Muscle layer of duodenum (tissue), 2 donors: ENCODE data around the gene FHL2.

Experiments used
- H3K27ac ChIP-seq: one replicate; pipeline ENCODE4 v1.7.0; 2013; ENCODE audit warnings: mild to moderate bottlenecking, low read length
- H3K27me3 ChIP-seq: one replicate; pipeline ENCODE4 v1.7.0; 2013; ENCODE audit warnings: low read depth, mild to moderate bottlenecking, control low read depth, low read length
- H3K36me3 ChIP-seq, 2 donors: one replicate each; pipeline ENCODE4 v1.7.0; 2013; ENCODE audit warnings: low read length in 2 of 2, control low read depth in 1 of 2, mild to moderate bottlenecking in 1 of 2; ENCODE audit not compliant: insufficient read depth in 2 of 2, control insufficient read depth in 1 of 2
- H3K4me1 ChIP-seq, 2 donors: one replicate each; pipeline ENCODE4 v1.7.0; 2013; ENCODE audit warnings: low read length in 2 of 2, mild to moderate bottlenecking in 2 of 2, control low read depth in 1 of 2, moderate library complexity in 1 of 2; ENCODE audit not compliant: insufficient read depth in 2 of 2, control insufficient read depth in 1 of 2
- H3K4me3 ChIP-seq, 2 donors: one replicate each; pipeline ENCODE4 v1.7.0; 2013; ENCODE audit warnings: low read length in 2 of 2, low read depth in 1 of 2, mild to moderate bottlenecking in 1 of 2
- H3K9me3 ChIP-seq, 2 donors: one replicate each; pipeline ENCODE4 v1.7.0; 2013; ENCODE audit warnings: low read length in 2 of 2, control low read depth in 1 of 2, mild to moderate bottlenecking in 1 of 2; ENCODE audit not compliant: control insufficient read depth in 1 of 2
- donor health status: healthy.

FHL2 gene

DNA sequence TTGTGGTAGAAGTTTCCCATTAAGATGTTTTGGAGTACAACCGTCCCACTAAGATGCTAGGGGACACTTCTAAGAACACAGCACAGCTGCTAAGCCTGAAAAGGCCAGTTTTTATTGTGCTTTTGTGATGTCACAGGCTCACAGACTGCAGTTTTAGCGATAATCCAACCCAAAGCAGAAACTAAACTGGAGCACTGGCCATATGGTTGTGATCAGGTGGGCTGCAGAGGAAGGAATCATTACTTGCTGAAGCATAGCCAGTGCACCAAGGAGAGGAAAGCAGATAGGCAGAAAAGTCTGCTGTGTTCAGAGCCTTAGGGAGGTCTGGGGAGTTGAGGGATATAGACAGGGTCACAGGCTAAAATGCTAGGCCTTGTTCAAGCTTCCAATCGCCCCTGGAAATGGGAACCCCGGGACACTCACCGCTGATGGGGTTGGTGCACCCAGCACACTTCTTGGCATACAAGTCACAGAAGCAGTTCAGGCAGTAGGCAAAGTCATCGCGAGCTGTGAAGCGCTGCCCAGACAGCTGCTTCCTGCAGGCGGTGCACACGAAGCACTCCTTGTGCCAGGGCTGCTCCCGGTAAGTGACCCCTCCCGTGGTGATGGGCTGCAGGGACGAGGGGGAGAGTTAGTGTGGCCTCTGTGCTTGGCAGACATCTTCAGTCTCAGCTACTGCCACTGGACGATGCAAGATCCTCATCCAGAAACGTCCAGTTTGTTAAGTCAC is 35.8 kb downstream of the FHL2 start:
- Histone ChIP-seq H3K27me3 (no peaks in the 10 kb centered on the region), H3K4me1 (peaks cover 0 to 3% of the 10 kb centered on the region in 2 donors), H3K4me3 (no peak overlapping the region), H3K27ac (no peak overlapping the region), H3K36me3 (peaks cover 53 to 62% of the 10 kb centered on the region in 2 donors), H3K9me3 (no peaks in the 10 kb centered on the region)

GRCh38 chr2:105361102-105361889 is 37.6 kb downstream of the FHL2 start:
- no peaks in the 10 kb centered on the region for H3K27me3 ChIP-seq
- peaks cover 0 to 3% of the 10 kb centered on the region in 2 donors for H3K4me1 ChIP-seq
- no peak overlapping the region for H3K4me3 ChIP-seq
- H3K9me3 ChIP-seq = peaks cover 0 to 7% of the 10 kb centered on the region in 2 donors
- no peak overlapping the region for H3K27ac ChIP-seq
- H3K36me3 ChIP-seq = peaks cover 61 to 62% of the 10 kb centered on the region in 2 donors

- no peak overlapping the region for H3K27ac ChIP-seq
- peaks cover 0 to 3% of the 10 kb centered on the region in 2 donors for H3K4me1 ChIP-seq
- H3K4me3 ChIP-seq = no peak overlapping the region
- peaks cover 0 to 7% of the 10 kb centered on the region in 2 donors for H3K9me3 ChIP-seq
- peaks cover 58 to 73% of the 10 kb centered on the region in 2 donors for H3K36me3 ChIP-seq
- no peaks in the 10 kb centered on the region for H3K27me3 ChIP-seq
Measured at GRCh38 chr2:105358593-105358992, 40.3 kb downstream of the FHL2 start.

GRCh38 chr2:105357122-105357521 is 41.7 kb downstream of the FHL2 start:
- Histone ChIP-seq H3K36me3 (peaks cover 47 to 65% of the 10 kb centered on the region in 2 donors), H3K27ac (no peak overlapping the region), H3K9me3 (peaks cover 0 to 7% of the 10 kb centered on the region in 2 donors), H3K4me3 (no peak overlapping the region), H3K27me3 (no peaks in the 10 kb centered on the region), H3K4me1 (peaks cover 0 to 3% of the 10 kb centered on the region in 2 donors)

DNA sequence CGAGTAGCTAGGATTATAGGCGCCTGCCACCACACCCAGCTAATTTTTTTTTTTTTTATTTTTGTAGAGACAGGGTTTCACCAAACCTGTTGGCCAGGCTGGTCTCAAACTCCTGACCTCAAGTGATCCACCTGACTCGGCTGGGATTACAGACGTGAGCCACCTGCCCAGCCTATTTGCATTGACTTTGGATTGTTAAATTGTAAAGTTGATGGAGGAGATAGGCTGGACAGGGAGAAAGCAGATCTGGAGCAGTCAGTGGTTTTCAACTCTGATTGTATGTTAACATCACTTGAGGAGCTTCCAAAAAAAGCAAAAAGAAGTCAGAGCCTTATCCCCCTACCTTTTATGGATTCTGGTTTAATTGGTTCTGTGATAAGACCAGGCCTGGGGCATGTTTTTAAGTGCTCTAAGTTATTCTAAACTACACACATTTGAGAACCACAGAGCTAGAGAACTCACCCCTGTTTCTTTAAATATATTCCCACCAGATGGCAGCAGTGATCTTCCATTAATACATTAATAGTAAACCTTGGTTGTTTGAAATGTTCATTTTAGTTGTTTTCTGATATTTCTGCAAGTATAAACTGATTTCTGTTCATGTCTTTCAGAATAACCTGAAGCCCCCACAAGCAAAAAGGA is 54.0 kb downstream of the FHL2 start:
- H3K27ac ChIP-seq = no peak overlapping the region
- H3K4me3 ChIP-seq = no peak overlapping the region
- H3K27me3 ChIP-seq = no peaks in the 10 kb centered on the region
- peaks cover 58 to 79% of the 10 kb centered on the region in 2 donors for H3K36me3 ChIP-seq
- no peaks in the 10 kb centered on the region for H3K9me3 ChIP-seq
- no peaks in the 10 kb centered on the region for H3K4me1 ChIP-seq

DNA sequence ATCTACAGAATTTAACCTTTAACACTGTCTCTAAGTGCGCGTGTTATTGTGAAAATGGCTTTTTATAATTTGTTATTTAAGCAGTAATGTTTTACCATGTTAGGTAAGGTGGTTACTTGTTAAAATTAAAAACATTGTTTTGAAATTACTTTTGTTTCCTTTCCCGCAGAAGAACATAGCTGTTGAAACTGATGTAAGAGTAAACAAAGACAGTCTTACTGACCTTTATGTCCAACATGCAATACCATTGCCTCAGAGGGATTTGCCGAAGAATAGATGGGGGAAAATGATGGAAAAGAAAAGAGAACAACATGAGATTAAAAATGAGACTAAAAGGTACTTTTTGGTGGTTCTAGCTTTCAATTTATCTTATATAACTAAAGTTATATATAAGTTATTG is 59.4 kb downstream of the FHL2 start:
- H3K4me1 ChIP-seq = peaks cover 0 to 26% of the 10 kb centered on the region in 2 donors
- no peaks in the 10 kb centered on the region for H3K9me3 ChIP-seq
- peaks cover 27 to 34% of the 10 kb centered on the region in 2 donors for H3K36me3 ChIP-seq
- H3K27me3 ChIP-seq = no peaks in the 10 kb centered on the region
- no peak overlapping the region for H3K4me3 ChIP-seq
- no peak overlapping the region for H3K27ac ChIP-seq

DNA sequence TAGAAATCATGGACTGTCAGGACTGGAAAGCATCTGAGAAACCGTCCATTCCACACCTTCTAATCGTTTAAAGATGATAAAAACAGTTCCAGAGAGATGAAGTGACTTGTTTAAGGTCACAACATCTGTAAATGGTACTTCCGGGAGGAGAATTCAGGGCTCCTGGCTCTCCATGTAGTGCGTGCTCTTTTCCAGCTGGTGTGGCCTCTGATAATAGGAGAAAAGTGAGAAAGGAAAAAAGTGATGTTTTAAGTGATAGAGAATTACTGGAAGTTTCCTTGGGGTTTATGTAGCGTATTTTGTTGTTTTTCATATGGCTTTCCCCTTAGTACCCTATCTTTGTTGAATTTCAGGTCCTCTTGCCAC is 60.8 kb downstream of the FHL2 start:
- Histone ChIP-seq H3K27me3 (no peaks in the 10 kb centered on the region), H3K36me3 (peaks cover 22 to 28% of the 10 kb centered on the region in 2 donors), H3K4me1 (peaks cover 0 to 26% of the 10 kb centered on the region in 2 donors), H3K27ac (peak overlapping the region; percentile 78), H3K9me3 (no peaks in the 10 kb centered on the region), H3K4me3 (peak overlapping the region; percentile 76 to 94)

DNA sequence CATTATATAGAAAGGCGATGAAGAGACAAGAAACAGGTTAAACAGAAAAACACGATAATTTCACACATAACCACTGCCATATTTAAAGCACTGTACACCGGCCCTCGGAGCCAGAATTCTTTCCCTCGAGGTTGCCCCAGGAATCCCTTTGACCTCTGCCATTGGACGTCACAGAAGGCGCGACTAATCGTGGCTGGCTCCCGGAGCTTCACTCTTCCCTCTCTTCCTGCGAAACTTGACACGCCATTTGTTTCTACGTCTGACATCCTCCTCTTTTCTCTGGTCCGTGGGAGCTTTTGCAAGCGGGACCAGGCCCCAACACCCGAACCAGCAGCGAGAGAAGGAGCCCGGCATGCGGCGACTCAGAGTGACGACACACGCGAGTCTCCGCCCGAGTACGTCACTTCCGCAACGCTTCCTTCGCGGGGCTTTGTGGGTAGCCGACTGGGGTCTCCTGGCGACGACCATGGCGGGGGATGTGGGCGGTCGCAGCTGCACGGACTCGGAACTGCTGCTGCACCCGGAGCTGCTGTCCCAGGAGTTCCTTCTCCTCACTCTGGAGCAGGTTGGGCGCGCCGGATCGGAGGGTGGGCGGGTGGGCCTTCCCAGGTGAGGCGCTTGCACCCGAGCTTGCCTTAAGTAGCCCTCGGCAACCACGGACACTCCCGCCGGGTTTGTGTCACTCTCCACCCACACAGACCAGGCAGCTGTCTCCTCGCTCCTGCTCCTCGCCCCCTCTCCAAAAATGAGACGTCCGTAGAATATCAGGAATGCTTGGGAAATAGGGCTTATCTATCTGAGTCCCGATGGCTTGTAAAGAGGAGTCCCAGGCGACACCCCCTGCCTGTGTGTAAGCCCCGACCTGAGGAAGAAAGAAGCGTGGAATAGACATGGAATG is 61.5 kb downstream of the FHL2 start, which contains the start of gene C2orf49:
C2orf49 (plus strand) TSS at position 419 of the 898 bp plus-strand sequence; CDS start at position 467, 48 bp downstream.
- no peaks in the 10 kb centered on the region for H3K27me3 ChIP-seq
- peaks cover 15 to 23% of the 10 kb centered on the region in 2 donors for H3K36me3 ChIP-seq
- H3K4me1 ChIP-seq = peaks cover 0 to 26% of the 10 kb centered on the region in 2 donors
- H3K27ac ChIP-seq = peak within 1 kb of the TSS; percentile 96
- H3K4me3 ChIP-seq = peak within 1 kb of the TSS; percentile 76 to 94
- H3K9me3 ChIP-seq = no peaks in the 10 kb centered on the region

GRCh38 chr2:105336786-105337121 is 62.1 kb downstream of the FHL2 start:
- Histone ChIP-seq H3K9me3 (no peaks in the 10 kb centered on the region), H3K4me3 (peak overlapping the region; percentile 76 to 94), H3K36me3 (peaks cover 11 to 17% of the 10 kb centered on the region in 2 donors), H3K27me3 (no peaks in the 10 kb centered on the region), H3K27ac (peak overlapping the region; percentile 96), H3K4me1 (peaks cover 0 to 26% of the 10 kb centered on the region in 2 donors)

DNA sequence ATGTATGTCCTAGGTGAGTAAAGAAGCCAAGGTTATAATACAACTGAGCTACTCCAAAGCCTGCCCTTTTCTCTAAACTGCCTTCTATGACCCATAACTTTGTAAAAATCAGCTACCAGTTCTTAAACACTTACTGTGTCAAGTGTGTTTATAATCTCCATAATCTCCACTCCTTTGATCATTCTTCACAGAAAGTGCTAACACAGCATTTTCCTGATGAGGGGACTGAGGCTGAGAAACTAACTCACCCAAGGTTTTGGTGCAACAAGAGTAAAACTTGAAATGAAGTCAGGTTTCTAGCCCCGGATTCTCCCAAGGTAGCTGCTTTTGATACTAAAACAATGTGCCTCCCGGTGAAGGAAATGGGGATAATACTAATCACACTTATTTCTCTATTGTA is 63.4 kb downstream of the FHL2 start:
- peaks cover 0 to 5% of the 10 kb centered on the region in 2 donors for H3K36me3 ChIP-seq
- no peak overlapping the region for H3K4me3 ChIP-seq
- H3K9me3 ChIP-seq = no peaks in the 10 kb centered on the region
- H3K27me3 ChIP-seq = no peaks in the 10 kb centered on the region
- H3K27ac ChIP-seq = no peak overlapping the region
- peaks cover 0 to 26% of the 10 kb centered on the region in 2 donors for H3K4me1 ChIP-seq
